ENCODE results near the gene PTCD3. TPM values are rescaled to one million over a fixed set of nuclear protein-coding genes. Genes with fewer than 3 reads are reported as not detected.
A peak's percentile ranks its signal among the peaks of the same experiment; 100 is the strongest.

The PTCD3 gene
- total and polyA plus RNA-seq, 2 of the 4 experiments (the other 2 are of a cell fraction) = 44.0 to 48.9 TPM

DNA sequence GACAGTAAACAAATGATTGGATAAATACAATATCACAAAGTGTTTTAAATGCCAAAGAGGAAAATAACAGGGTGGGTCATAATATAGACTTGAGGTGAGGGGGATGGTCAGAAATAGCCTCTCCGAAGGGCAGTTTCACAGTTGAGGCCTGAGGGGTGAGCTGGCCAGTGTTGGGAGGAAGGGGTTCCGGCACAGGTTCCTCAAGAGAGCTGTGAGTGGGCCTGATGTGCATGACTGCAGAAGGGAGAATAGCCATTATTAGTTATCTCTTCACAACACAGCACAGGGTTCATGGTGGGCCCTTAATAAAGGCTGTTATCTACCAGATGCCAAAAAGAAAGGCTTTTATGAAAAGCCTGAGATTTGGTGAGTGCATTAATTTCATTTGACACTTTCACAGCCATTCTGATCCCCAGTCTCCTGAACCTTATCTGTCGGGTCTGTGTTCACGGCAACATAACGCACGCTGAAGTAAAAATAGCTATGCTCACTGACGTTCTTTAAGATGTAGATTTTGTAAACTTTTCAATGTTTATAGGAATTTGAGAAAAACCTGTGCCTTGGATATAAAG, 39.9 kb upstream of the PTCD3 start:
- dilution Hi-C loops (cut with HindIII; ENCODE audit: low sequenced_read_pairs, unreplicated experiment) (no loop called here), intact Hi-C loops (cut with micrococcal nuclease) (no loop called here), in situ Hi-C loops (cut with MboI; ENCODE audit: low sequenced_read_pairs) (no loop called here)
- Histone ChIP-seq H3K23ac (ENCODE audit: low read depth, low read length) (no peak overlapping the region), H4K20me1 (ENCODE audit: insufficient read depth, low read length) (no peaks in the 10 kb centered on the region; the same call in 1 of the 2 replicates), H3K27ac (ENCODE audit: insufficient read depth, low read length) (no peak overlapping the region), H3K27me3 (ENCODE audit: control insufficient read depth, insufficient read depth, low read length) (no peaks in the 10 kb centered on the region), H4K91ac (ENCODE audit: insufficient read depth, low read depth, low read length) (no peak overlapping the region), H2BK15ac (ENCODE audit: low read depth, low read length) (no peak overlapping the region), H2BK20ac (ENCODE audit: low read depth, low read length) (no peak overlapping the region), H4K8ac (ENCODE audit: low read depth in 2 of 2, low read length in 2 of 2) (no peak overlapping the region), H3K9me1 (ENCODE audit: insufficient read depth, low read length) (peaks cover 2% of the 10 kb centered on the region), H3K4me2 (ENCODE audit: low read depth, low read length) (no peak overlapping the region), H3K14ac (replicated peaks; ENCODE audit: low read depth, low read length) (no peak overlapping the region), H2AK5ac (ENCODE audit: low read depth, low read length) (0 out of 2 replicates have a peak overlapping the region, but pooled peaks have one; percentile 26), H3K4me3 (ENCODE audit: insufficient read depth, low read depth, low read length) (no peak overlapping the region), H4K5ac (ENCODE audit: low read depth, low read length) (no peak overlapping the region), H3K4ac (ENCODE audit: low read depth, low read length) (no peak overlapping the region), H3K56ac (ENCODE audit: extremely low read depth, insufficient read depth, low read length) (no peak overlapping the region), H2BK5ac (ENCODE audit: low read depth, low read length, poor library complexity, severe bottlenecking) (no peak overlapping the region), H2BK120ac (ENCODE audit: low read depth, low read length) (no peak overlapping the region), H2AFZ (replicated peaks; ENCODE audit: low read length, poor library complexity) (no peak overlapping the region), H3K4me1 (ENCODE audit: control insufficient read depth, insufficient read depth, low read length) (peaks cover 4% of the 10 kb centered on the region), H3K18ac (ENCODE audit: low read depth, low read length) (no peak overlapping the region), H3K9ac (ENCODE audit: low read depth, low read length) (no peak overlapping the region), H3K79me1 (ENCODE audit: low read depth in 1 of 2, low read length in 2 of 2) (peaks cover 5 to 22% of the 10 kb centered on the region in 2 experiments), H2AK9ac (replicated peaks; ENCODE audit: low read depth, low read length, poor library complexity) (no peak overlapping the region), H3K9me3 (ENCODE audit: control insufficient read depth, insufficient read depth, low read length) (no peaks in the 10 kb centered on the region), H3K36me3 (ENCODE audit: control insufficient read depth, insufficient read depth, low read length) (peaks cover 30% of the 10 kb centered on the region)
- ChIA-PET CTCF (no interaction called here), POLR2A (ENCODE audit: unreplicated experiment) (no interaction called here)
- DNase-seq (no peak), ATAC-seq (ENCODE audit: low read depth) (no peak)
- no TSS peak for BruUV-seq (replicated peaks)
- TF ChIP-seq POLR2A (IDR thresholded peaks at IDR 0.05; ENCODE audit: low read depth, low read length) (no peak), RFX5 (IDR thresholded peaks at IDR 0.05; ENCODE audit: low read depth, low read length) (no peak), FOS (IDR thresholded peaks at IDR 0.05; ENCODE audit: low read depth, low read length) (no peak), CEBPB (IDR thresholded peaks at IDR 0.05; ENCODE audit: low read depth, low read length) (no peak), SMC3 (IDR thresholded peaks at IDR 0.05; ENCODE audit: low read depth, low read length) (no peak), MAZ (IDR thresholded peaks at IDR 0.05; ENCODE audit: borderline replicate concordance, low read depth, low read length) (no peak), MXI1 (IDR thresholded peaks at IDR 0.05; ENCODE audit: borderline replicate concordance, low read depth, low read length) (no peak), MAFK (IDR thresholded peaks at IDR 0.05; ENCODE audit: low read depth, low read length) (no peak), CHD1 (IDR thresholded peaks at IDR 0.05; ENCODE audit: low read depth, low read length) (no peak), BHLHE40 (IDR thresholded peaks at IDR 0.05; ENCODE audit: low read depth, low read length) (no peak)
- TF ChIP-seq, protein P1, sequence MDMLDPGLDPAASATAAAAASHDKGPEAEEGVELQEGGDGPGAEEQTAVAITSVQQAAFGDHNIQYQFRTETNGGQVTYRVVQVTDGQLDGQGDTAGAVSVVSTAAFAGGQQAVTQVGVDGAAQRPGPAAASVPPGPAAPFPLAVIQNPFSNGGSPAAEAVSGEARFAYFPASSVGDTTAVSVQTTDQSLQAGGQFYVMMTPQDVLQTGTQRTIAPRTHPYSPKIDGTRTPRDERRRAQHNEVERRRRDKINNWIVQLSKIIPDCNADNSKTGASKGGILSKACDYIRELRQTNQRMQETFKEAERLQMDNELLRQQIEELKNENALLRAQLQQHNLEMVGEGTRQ (IDR thresholded peaks at IDR 0.05; ENCODE audit: low read depth, low read length) = no peak
- TF ChIP-seq, protein P2, sequence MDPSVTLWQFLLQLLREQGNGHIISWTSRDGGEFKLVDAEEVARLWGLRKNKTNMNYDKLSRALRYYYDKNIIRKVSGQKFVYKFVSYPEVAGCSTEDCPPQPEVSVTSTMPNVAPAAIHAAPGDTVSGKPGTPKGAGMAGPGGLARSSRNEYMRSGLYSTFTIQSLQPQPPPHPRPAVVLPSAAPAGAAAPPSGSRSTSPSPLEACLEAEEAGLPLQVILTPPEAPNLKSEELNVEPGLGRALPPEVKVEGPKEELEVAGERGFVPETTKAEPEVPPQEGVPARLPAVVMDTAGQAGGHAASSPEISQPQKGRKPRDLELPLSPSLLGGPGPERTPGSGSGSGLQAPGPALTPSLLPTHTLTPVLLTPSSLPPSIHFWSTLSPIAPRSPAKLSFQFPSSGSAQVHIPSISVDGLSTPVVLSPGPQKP (IDR thresholded peaks at IDR 0.05; ENCODE audit: borderline replicate concordance, low read depth, low read length) = no peak
- WGBS, 2 experiments (ENCODE audit: extremely low coverage in 2 of 2, insufficient read length in 1 of 2) = no CpG with 5 or more reads among the region's 7 CpGs
